H9 (cell line): ENCODE measurements around the gene KIAA1958. TPM values are rescaled to one million over a fixed set of nuclear protein-coding genes. Genes with fewer than 3 reads are reported as not detected.

Source experiments
- DNase-seq: peaks from one replicate; pipeline ENCODE4 v3.0.0-alpha.2; 2017
- H2AFZ ChIP-seq: one replicate; pipeline ENCODE4 v1.6.1; 2013; ENCODE audit warnings: mild to moderate bottlenecking, low read length, control low read depth, moderate library complexity
- H2AK5ac ChIP-seq: 2 replicates; pipeline ENCODE4 v1.6.1; 2013; ENCODE audit warnings: low read length, control low read depth, mixed read lengths; ENCODE audit not compliant: insufficient read length
- H2BK120ac ChIP-seq: one replicate; pipeline ENCODE4 v1.6.1; 2013; ENCODE audit warnings: low read depth, mild to moderate bottlenecking, low read length, control low read depth, inconsistent platforms; ENCODE audit not compliant: poor library complexity, severe bottlenecking
- H2BK12ac ChIP-seq: 2 replicates; pipeline ENCODE4 v1.6.1; 2013; ENCODE audit warnings: low read length, control low read depth, mixed read lengths, low read depth; ENCODE audit not compliant: insufficient read length
- H2BK15ac ChIP-seq: 2 replicates; pipeline ENCODE4 v1.6.1; 2013; ENCODE audit warnings: low read depth, low read length, control low read depth
- H2BK20ac ChIP-seq: one replicate; pipeline ENCODE4 v1.6.1; 2013; ENCODE audit warnings: low read depth, mild to moderate bottlenecking, low read length, control low read depth, inconsistent platforms; ENCODE audit not compliant: poor library complexity, severe bottlenecking
- H2BK5ac ChIP-seq: 2 replicates; pipeline ENCODE4 v1.6.1; 2013; ENCODE audit warnings: low read length, control low read depth, mixed read lengths; ENCODE audit not compliant: insufficient read length
- H3K14ac ChIP-seq: 2 replicates; pipeline ENCODE4 v1.6.1; 2013; ENCODE audit warnings: low read length, control low read depth; ENCODE audit not compliant: insufficient read depth
- H3K18ac ChIP-seq: 2 replicates; pipeline ENCODE4 v1.6.1; 2013; ENCODE audit warnings: low read depth, mild to moderate bottlenecking, mixed read lengths, low read length, control low read depth; ENCODE audit not compliant: insufficient read length
- H3K23ac ChIP-seq: 2 replicates; pipeline ENCODE4 v1.6.1; 2013; ENCODE audit warnings: low read length, control low read depth, mixed read lengths, low read depth; ENCODE audit not compliant: insufficient read length
- H3K23me2 ChIP-seq: 2 replicates; pipeline ENCODE4 v1.6.1; 2013; ENCODE audit warnings: low read depth, mild to moderate bottlenecking, mixed read lengths, low read length, control low read depth; ENCODE audit not compliant: insufficient read length, poor library complexity, severe bottlenecking
- H3K27ac ChIP-seq: 2 replicates; pipeline ENCODE4 v1.5.1; 2013; ENCODE audit warnings: low read length, control low read depth, mixed read lengths, low read depth; ENCODE audit not compliant: insufficient read length
- H3K27me3 ChIP-seq: 2 replicates; pipeline ENCODE4 v1.6.1; 2013; ENCODE audit warnings: low read length, control low read depth, inconsistent platforms; ENCODE audit not compliant: insufficient read depth
- H3K4ac ChIP-seq: 2 replicates; pipeline ENCODE4 v1.6.1; 2013; ENCODE audit warnings: low read depth, mild to moderate bottlenecking, control low read depth, inconsistent platforms, low read length, moderate library complexity
- H3K4me1 ChIP-seq: 2 replicates; pipeline ENCODE4 v1.6.1; 2013; ENCODE audit warnings: low read length, control low read depth, inconsistent platforms; ENCODE audit not compliant: insufficient read depth
- H3K4me2 ChIP-seq: 2 replicates; pipeline ENCODE4 v1.6.1; 2013; ENCODE audit warnings: low read length, control low read depth, mixed read lengths; ENCODE audit not compliant: insufficient read length, insufficient read depth
- H3K56ac ChIP-seq: 2 replicates; pipeline ENCODE4 v1.6.1; 2013; ENCODE audit warnings: low read depth, mild to moderate bottlenecking, mixed read lengths, low read length, control low read depth; ENCODE audit not compliant: insufficient read length
- H3K79me1 ChIP-seq: 2 replicates; pipeline ENCODE4 v1.6.1; 2013; ENCODE audit warnings: low read depth, mild to moderate bottlenecking, moderate library complexity, low read length, control low read depth, inconsistent platforms; ENCODE audit not compliant: insufficient read depth, poor library complexity, severe bottlenecking
- H3K79me2 ChIP-seq: 2 replicates; pipeline ENCODE4 v1.6.1; 2013; ENCODE audit warnings: low read length, control low read depth, inconsistent platforms; ENCODE audit not compliant: insufficient read depth
- H3K9ac ChIP-seq: 2 replicates; pipeline ENCODE4 v1.6.1; 2013; ENCODE audit warnings: low read length, control low read depth, mixed read lengths; ENCODE audit not compliant: insufficient read length; ENCODE audit errors: extremely low read depth
- H3K9me3 ChIP-seq: one replicate; pipeline ENCODE4 v1.6.1; 2013; ENCODE audit warnings: low read depth, low read length, inconsistent platforms; ENCODE audit not compliant: control insufficient read depth
- H3T11ph ChIP-seq: one replicate; pipeline ENCODE4 v1.6.1; 2013; ENCODE audit warnings: mild to moderate bottlenecking, low read length, control low read depth, inconsistent platforms
- H4K20me1 ChIP-seq: one replicate; pipeline ENCODE4 v1.6.1; 2013; ENCODE audit not compliant: control insufficient read depth, insufficient read length, insufficient read depth
- H4K5ac ChIP-seq: 2 replicates; pipeline ENCODE4 v1.6.1; 2013; ENCODE audit warnings: low read depth, mild to moderate bottlenecking, mixed read lengths, low read length, control low read depth; ENCODE audit not compliant: insufficient read length
- H4K8ac ChIP-seq: replicated peaks from 2 replicates; pipeline ENCODE4 v1.6.1; 2013; ENCODE audit warnings: low read length, control low read depth, mixed read lengths, low read depth; ENCODE audit not compliant: insufficient read length
- H4K91ac ChIP-seq: 2 replicates; pipeline ENCODE4 v1.6.1; 2013; ENCODE audit warnings: low read depth, mild to moderate bottlenecking, moderate library complexity, mixed read lengths, low read length, control low read depth; ENCODE audit not compliant: insufficient read length
- H3K27ac Mint-ChIP-seq, 3 experiments: 2 replicates in 2 of 3; 3 replicates in 1 of 3; pipeline ENCODE4 v1.8.0; 2020 to 2021; ENCODE audit warnings: mixed read lengths in 3 of 3, mild to moderate bottlenecking in 1 of 3, moderate library complexity in 1 of 3
- H3K27me3 Mint-ChIP-seq: 2 replicates; pipeline ENCODE4 v1.8.0; 2021; ENCODE audit warnings: low read depth, mild to moderate bottlenecking, moderate library complexity, mixed read lengths
- H3K36me3 Mint-ChIP-seq, 3 experiments: 2 replicates in 2 of 3; 3 replicates in 1 of 3; pipeline ENCODE4 v1.8.0; 2020 to 2021; ENCODE audit warnings: low read depth in 3 of 3, mixed read lengths in 3 of 3; ENCODE audit not compliant: insufficient read depth in 1 of 3
- H3K4me1 Mint-ChIP-seq, 2 experiments: 2 replicates each; pipeline ENCODE4 v1.8.0; 2020; ENCODE audit warnings: mixed read lengths in 2 of 2
- H3K4me3 Mint-ChIP-seq, 2 experiments: 2 replicates in 1 of 2; 3 replicates in 1 of 2; pipeline ENCODE4 v1.8.0; 2020 to 2021; ENCODE audit warnings: mild to moderate bottlenecking in 2 of 2, mixed read lengths in 2 of 2, moderate library complexity in 1 of 2
- H3K9me3 Mint-ChIP-seq, 2 experiments: 2 replicates in 1 of 2; 3 replicates in 1 of 2; pipeline ENCODE4 v1.8.0; 2020; ENCODE audit warnings: mild to moderate bottlenecking in 2 of 2, mixed read lengths in 2 of 2, moderate library complexity in 1 of 2
- WGBS: extraction: QIAGEN DNeasy Blood & Tissue Kit; methylation state at CpG from one replicate; pipeline ENCODE4 v1.1.7; 2013; ENCODE audit warnings: missing lambda C conversion rate, low lambda C conversion rate, mixed read lengths; ENCODE audit not compliant: insufficient read length; ENCODE audit errors: extremely low coverage; 5-methylcytosine and 5-hydroxymethylcytosine counted together
- total RNA-seq: library from RNA; stranded (reverse); gene quantifications from 2 replicates; pipeline ENCODE4 v1.2.1, GENCODE V29; 2021
- TF ChIP-seq, protein P1 (sequence below): fragments of 200-600 bp; sonication (generic); conservative IDR thresholded peaks from 3 replicates; pipeline ENCODE4 v1.8.0; 2021; ENCODE audit warnings: antibody characterized with exemption, mild to moderate bottlenecking

KIAA1958 gene
- total RNA-seq, 1 experiment from 2014 or later = 34.0 TPM

DNA sequence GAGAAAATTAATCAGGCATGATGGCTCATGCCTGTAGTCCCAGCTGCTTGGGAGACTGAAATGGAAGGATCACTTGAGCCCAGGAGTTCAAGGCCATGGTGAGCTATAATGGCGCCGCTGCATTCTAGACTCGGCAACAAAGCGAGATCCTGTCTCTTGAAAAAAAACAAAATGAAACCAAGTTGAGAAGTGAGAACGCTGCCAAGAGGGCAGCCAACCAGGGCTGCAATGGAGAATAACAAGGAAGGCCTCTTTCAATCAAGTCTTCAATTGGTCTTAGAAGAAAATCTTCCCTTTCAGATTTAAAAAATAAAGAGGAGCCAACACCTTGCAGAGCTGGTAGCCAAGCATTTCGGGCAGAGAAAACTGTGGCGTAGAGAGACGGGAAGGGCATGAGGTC lies 14.7 kb downstream of the KIAA1958 start:
- peaks cover 26 to 34% of the 10 kb centered on the region in 2 experiments for H3K4me1 Mint-ChIP-seq
- H3K36me3 Mint-ChIP-seq = peaks cover 0 to 15% (median 0%) of the 10 kb centered on the region in 3 experiments; a peak in 5 of 7 replicates
- H3K9ac ChIP-seq = no peak overlapping the region
- H4K20me1 ChIP-seq = no peaks in the 10 kb centered on the region
- H2BK20ac ChIP-seq = no peak overlapping the region
- no peak overlapping the region for H3K4me3 Mint-ChIP-seq
- H3K4me1 ChIP-seq = peaks cover 1% of the 10 kb centered on the region; the same call in 1 of the 2 replicates
- H3K9me3 ChIP-seq = no peaks in the 10 kb centered on the region
- H3K27me3 ChIP-seq = no peaks in the 10 kb centered on the region
- no peak overlapping the region for H4K91ac ChIP-seq
- no peaks in the 10 kb centered on the region for H3K23me2 ChIP-seq
- H3K79me2 ChIP-seq = peaks cover 13% of the 10 kb centered on the region; the same call in 1 of the 2 replicates
- H4K5ac ChIP-seq = no peak overlapping the region
- no peak overlapping the region for H4K8ac ChIP-seq
- H3K27ac Mint-ChIP-seq = peak overlapping the region; percentile 11 to 76 (median 59); a peak in 4 of 7 replicates
- no peak overlapping the region for H3T11ph ChIP-seq
- peaks cover 7% of the 10 kb centered on the region for H3K79me1 ChIP-seq
- H2BK120ac ChIP-seq = no peak overlapping the region
- H3K4me2 ChIP-seq = no peak overlapping the region
- H2AFZ ChIP-seq = no peak overlapping the region
- H3K27ac ChIP-seq = no peak overlapping the region
- no peak overlapping the region for H2BK15ac ChIP-seq
- no peak for DNase-seq
- no peak overlapping the region for H3K18ac ChIP-seq
- H2BK12ac ChIP-seq = no peak overlapping the region
- H3K4ac ChIP-seq = no peak overlapping the region
- no peak overlapping the region for H3K56ac ChIP-seq
- WGBS = no CpG with 5 or more reads among the region's 8 CpGs
- H3K9me3 Mint-ChIP-seq = no peaks in the 10 kb centered on the region; a peak in 1 of 5 replicates
- TF ChIP-seq, protein P1, sequence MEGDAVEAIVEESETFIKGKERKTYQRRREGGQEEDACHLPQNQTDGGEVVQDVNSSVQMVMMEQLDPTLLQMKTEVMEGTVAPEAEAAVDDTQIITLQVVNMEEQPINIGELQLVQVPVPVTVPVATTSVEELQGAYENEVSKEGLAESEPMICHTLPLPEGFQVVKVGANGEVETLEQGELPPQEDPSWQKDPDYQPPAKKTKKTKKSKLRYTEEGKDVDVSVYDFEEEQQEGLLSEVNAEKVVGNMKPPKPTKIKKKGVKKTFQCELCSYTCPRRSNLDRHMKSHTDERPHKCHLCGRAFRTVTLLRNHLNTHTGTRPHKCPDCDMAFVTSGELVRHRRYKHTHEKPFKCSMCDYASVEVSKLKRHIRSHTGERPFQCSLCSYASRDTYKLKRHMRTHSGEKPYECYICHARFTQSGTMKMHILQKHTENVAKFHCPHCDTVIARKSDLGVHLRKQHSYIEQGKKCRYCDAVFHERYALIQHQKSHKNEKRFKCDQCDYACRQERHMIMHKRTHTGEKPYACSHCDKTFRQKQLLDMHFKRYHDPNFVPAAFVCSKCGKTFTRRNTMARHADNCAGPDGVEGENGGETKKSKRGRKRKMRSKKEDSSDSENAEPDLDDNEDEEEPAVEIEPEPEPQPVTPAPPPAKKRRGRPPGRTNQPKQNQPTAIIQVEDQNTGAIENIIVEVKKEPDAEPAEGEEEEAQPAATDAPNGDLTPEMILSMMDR = no peak
- H3K27me3 Mint-ChIP-seq = no peaks in the 10 kb centered on the region
- H3K14ac ChIP-seq = no peak overlapping the region
- no peak overlapping the region for H2BK5ac ChIP-seq
- H3K23ac ChIP-seq = no peak overlapping the region
- H2AK5ac ChIP-seq = no peak overlapping the region
